ENCODE measurements around the gene DNAJC21. TPM values are rescaled to one million over a fixed set of nuclear protein-coding genes. Genes with fewer than 3 reads are reported as not detected.

Gene DNAJC21
- total RNA-seq, 1 donor, result 32.2 TPM

GRCh38 chr5:35004200-35004599, 74.8 kb downstream of the DNAJC21 start:
- Histone ChIP-seq H4K20me1 (ENCODE audit: insufficient read depth, low read length) (no peaks in the 10 kb centered on the region), H3K36me3 (ENCODE audit: insufficient read depth, low read length) (no peaks in the 10 kb centered on the region), H3K4me2 (ENCODE audit: insufficient read depth, low read length) (no peak overlapping the region), H3K79me2 (ENCODE audit: insufficient read depth, low read length) (no peaks in the 10 kb centered on the region), H2AFZ (ENCODE audit: low read length) (no peak overlapping the region), H3K27ac (ENCODE audit: low read depth, low read length) (no peak overlapping the region), H3K4me3 (ENCODE audit: insufficient read depth, low read length) (no peak overlapping the region), H3K27me3 (ENCODE audit: insufficient read depth, low read length) (peaks cover 13% of the 10 kb centered on the region), H3K9me3 (ENCODE audit: low read depth, low read length) (no peaks in the 10 kb centered on the region), H3K4me1 (ENCODE audit: insufficient read depth, low read length) (no peaks in the 10 kb centered on the region)
- no peak for TF ChIP-seq CTCF (IDR thresholded peaks at IDR 0.05; ENCODE audit: extremely low read depth, low read depth, low read length)
- no peak for DNase-seq (ENCODE audit: insufficient read length, low spot score, missing footprints)

- Histone ChIP-seq H3K4me1 (ENCODE audit: insufficient read depth, low read length) (no peaks in the 10 kb centered on the region), H3K27me3 (ENCODE audit: insufficient read depth, low read length) (peaks cover 14% of the 10 kb centered on the region)
- no peak for TF ChIP-seq CTCF (IDR thresholded peaks at IDR 0.05; ENCODE audit: extremely low read depth, low read depth, low read length)
These were observed 75.4 kb downstream of the DNAJC21 start for GRCh38 chr5:35004771-35005170.

More at GRCh38 chr5:35004771-35005170, 75.4 kb downstream of the DNAJC21 start:
- Histone ChIP-seq H2AFZ (ENCODE audit: low read length) (no peak overlapping the region), H3K4me3 (ENCODE audit: insufficient read depth, low read length) (no peak overlapping the region), H3K27ac (ENCODE audit: low read depth, low read length) (no peak overlapping the region), H3K79me2 (ENCODE audit: insufficient read depth, low read length) (no peaks in the 10 kb centered on the region), H4K20me1 (ENCODE audit: insufficient read depth, low read length) (no peaks in the 10 kb centered on the region), H3K36me3 (ENCODE audit: insufficient read depth, low read length) (no peaks in the 10 kb centered on the region), H3K9me3 (ENCODE audit: low read depth, low read length) (no peaks in the 10 kb centered on the region), H3K4me2 (ENCODE audit: insufficient read depth, low read length) (no peak overlapping the region)
- DNase-seq (ENCODE audit: insufficient read length, low spot score, missing footprints), result no peak

Other genes starting within 250 kb of the DNAJC21 start
- 0.29 TPM in 1 of 2 replicates, not detected in the other for gene TTC23L, start 90.4 kb upstream of the DNAJC21 start, total RNA-seq
- gene RAD1, start 14.1 kb upstream of the DNAJC21 start, total RNA-seq, result 54.6 and 58.3 TPM in 2 replicates
- 54.2 and 59.7 TPM in 2 replicates for gene BRIX1, start 13.8 kb upstream of the DNAJC21 start, total RNA-seq
- gene AGXT2, start 118.4 kb downstream of the DNAJC21 start, total RNA-seq, result not detected in 2 replicates

Data from osteoblast (primary cell).